Astrocyte (in vitro differentiated cells and primary cell): ENCODE data around the gene MYO15B. TPM values are rescaled to one million over a fixed set of nuclear protein-coding genes. Genes with fewer than 3 reads are reported as not detected.

Experiments
- DNase-seq: peaks from one replicate; pipeline ENCODE4 v3.0.0-alpha.2; 2010; ENCODE audit warnings: low read depth
- FAIRE-seq: peaks from 2 replicates; lab custom pipeline; 2011; peaks lifted over from hg19 to GRCh38; lab: Jason Lieb, UNC
- H2AFZ ChIP-seq: 2 replicates; pipeline ENCODE4 v1.6.0; 2012; ENCODE audit warnings: low read depth, low read length, inconsistent platforms
- H3K27ac ChIP-seq: 2 replicates; pipeline ENCODE4 v1.5.1; 2011; ENCODE audit warnings: low read depth, low read length, inconsistent platforms
- H3K27me3 ChIP-seq: 2 replicates; pipeline ENCODE4 v1.6.0; 2011; ENCODE audit warnings: low read length, inconsistent platforms; ENCODE audit not compliant: insufficient read depth
- H3K36me3 ChIP-seq: 2 replicates; pipeline ENCODE4 v1.5.1; 2011; ENCODE audit warnings: low read length, inconsistent platforms; ENCODE audit not compliant: insufficient read depth
- H3K4me1 ChIP-seq: 2 replicates; pipeline ENCODE4 v1.5.1; 2011; ENCODE audit warnings: low read length, inconsistent platforms; ENCODE audit not compliant: insufficient read depth
- H3K4me2 ChIP-seq: 2 replicates; pipeline ENCODE4 v1.6.0; 2012; ENCODE audit warnings: low read length, inconsistent platforms
- H3K4me3 ChIP-seq: 2 replicates; pipeline ENCODE4 v1.5.1; 2011; ENCODE audit warnings: low read depth, mild to moderate bottlenecking, low read length, inconsistent platforms; ENCODE audit not compliant: insufficient read depth
- H3K79me2 ChIP-seq: 2 replicates; pipeline ENCODE4 v1.6.0; 2012; ENCODE audit warnings: mild to moderate bottlenecking, low read length, inconsistent platforms; ENCODE audit not compliant: insufficient read depth
- H3K9ac ChIP-seq: 2 replicates; pipeline ENCODE4 v1.6.0; 2012; ENCODE audit warnings: mild to moderate bottlenecking, low read length, inconsistent platforms
- H3K9me3 ChIP-seq: 2 replicates; pipeline ENCODE4 v1.5.1; 2012; ENCODE audit warnings: low read depth, mild to moderate bottlenecking, low read length, inconsistent platforms; ENCODE audit not compliant: insufficient read depth
- H4K20me1 ChIP-seq: 2 replicates; pipeline ENCODE4 v1.6.0; 2012; ENCODE audit warnings: low read length, inconsistent platforms; ENCODE audit not compliant: insufficient read depth
- H3K27ac Mint-ChIP-seq: one replicate; pipeline ENCODE4 v1.8.0; 2021; ENCODE audit warnings: mild to moderate bottlenecking, mixed read lengths; ENCODE audit not compliant: unreplicated experiment
- H3K27me3 Mint-ChIP-seq: one replicate; pipeline ENCODE4 v1.8.0; 2021; ENCODE audit warnings: low read depth, mixed read lengths; ENCODE audit not compliant: unreplicated experiment
- H3K36me3 Mint-ChIP-seq: one replicate; pipeline ENCODE4 v1.8.0; 2021; ENCODE audit warnings: low read depth, mixed read lengths; ENCODE audit not compliant: unreplicated experiment
- H3K4me1 Mint-ChIP-seq: one replicate; pipeline ENCODE4 v1.8.0; 2021; ENCODE audit warnings: low read depth, mixed read lengths; ENCODE audit not compliant: unreplicated experiment
- H3K4me3 Mint-ChIP-seq: one replicate; pipeline ENCODE4 v1.8.0; 2021; ENCODE audit warnings: mild to moderate bottlenecking, moderate library complexity, mixed read lengths; ENCODE audit not compliant: unreplicated experiment
- H3K9me3 Mint-ChIP-seq: one replicate; pipeline ENCODE4 v1.8.0; 2021; ENCODE audit warnings: mild to moderate bottlenecking, mixed read lengths; ENCODE audit not compliant: unreplicated experiment
- EZH2 ChIP-seq: IDR thresholded peaks from 2 replicates; pipeline ENCODE4 v1.6.1; 2012; ENCODE audit warnings: mild to moderate bottlenecking, low read length, inconsistent platforms; ENCODE audit not compliant: insufficient read depth
- total RNA-seq: library from RNA; stranded (reverse); gene quantifications from 2 replicates; pipeline ENCODE4 v1.2.1, GENCODE V29; 2021
- TF ChIP-seq, protein P1 (sequence below): IDR thresholded peaks from 2 replicates; pipeline ENCODE4 v1.5.1; 2011; ENCODE audit warnings: low read depth, mild to moderate bottlenecking, inconsistent platforms, low read length, moderate library complexity; ENCODE audit not compliant: insufficient read depth

MYO15B gene
- total RNA-seq, 1 donor from 2014 or later = 3.5 TPM

DNA sequence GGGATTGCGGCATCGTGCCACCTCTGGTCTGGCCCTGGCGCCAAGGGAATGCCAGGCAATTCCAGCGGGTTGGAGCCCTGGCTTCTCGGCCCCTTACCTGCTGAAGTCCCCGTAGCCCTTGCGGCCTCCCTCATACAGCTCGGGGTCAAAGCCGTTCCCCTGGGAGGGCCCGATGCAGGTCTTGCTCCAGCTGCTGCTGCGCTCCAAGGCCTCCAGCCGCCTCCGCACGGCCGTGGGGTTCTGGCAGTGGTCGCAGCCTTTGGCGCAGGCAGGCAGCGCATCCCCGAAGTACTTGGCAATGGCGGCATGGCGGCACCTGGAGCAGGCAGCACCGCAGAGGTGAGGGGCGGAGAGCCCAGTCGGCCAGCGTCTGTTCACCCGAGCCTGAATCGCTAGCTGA, 43.8 kb downstream of the MYO15B start:
- no peak for FAIRE-seq
- Histone ChIP-seq H3K4me1 (peaks cover 13% of the 10 kb centered on the region), H3K27me3 (no peaks in the 10 kb centered on the region), H3K79me2 (no peaks in the 10 kb centered on the region), H3K4me2 (no peak overlapping the region), H3K4me3 (no peak overlapping the region), H4K20me1 (peaks cover 7% of the 10 kb centered on the region), H2AFZ (no peak overlapping the region), H3K9me3 (no peaks in the 10 kb centered on the region), H3K27ac (no peak overlapping the region), H3K9ac (no peak overlapping the region), H3K36me3 (no peaks in the 10 kb centered on the region)
- peaks cover 2% of the 10 kb centered on the region for H3K36me3 Mint-ChIP-seq
- no peak overlapping the region for H3K27ac Mint-ChIP-seq
- H3K4me1 Mint-ChIP-seq = peaks cover 6% of the 10 kb centered on the region
- H3K4me3 Mint-ChIP-seq = no peak overlapping the region
- H3K9me3 Mint-ChIP-seq = no peaks in the 10 kb centered on the region
- H3K27me3 Mint-ChIP-seq = no peaks in the 10 kb centered on the region
- no peak for DNase-seq
- TF ChIP-seq, protein P1, sequence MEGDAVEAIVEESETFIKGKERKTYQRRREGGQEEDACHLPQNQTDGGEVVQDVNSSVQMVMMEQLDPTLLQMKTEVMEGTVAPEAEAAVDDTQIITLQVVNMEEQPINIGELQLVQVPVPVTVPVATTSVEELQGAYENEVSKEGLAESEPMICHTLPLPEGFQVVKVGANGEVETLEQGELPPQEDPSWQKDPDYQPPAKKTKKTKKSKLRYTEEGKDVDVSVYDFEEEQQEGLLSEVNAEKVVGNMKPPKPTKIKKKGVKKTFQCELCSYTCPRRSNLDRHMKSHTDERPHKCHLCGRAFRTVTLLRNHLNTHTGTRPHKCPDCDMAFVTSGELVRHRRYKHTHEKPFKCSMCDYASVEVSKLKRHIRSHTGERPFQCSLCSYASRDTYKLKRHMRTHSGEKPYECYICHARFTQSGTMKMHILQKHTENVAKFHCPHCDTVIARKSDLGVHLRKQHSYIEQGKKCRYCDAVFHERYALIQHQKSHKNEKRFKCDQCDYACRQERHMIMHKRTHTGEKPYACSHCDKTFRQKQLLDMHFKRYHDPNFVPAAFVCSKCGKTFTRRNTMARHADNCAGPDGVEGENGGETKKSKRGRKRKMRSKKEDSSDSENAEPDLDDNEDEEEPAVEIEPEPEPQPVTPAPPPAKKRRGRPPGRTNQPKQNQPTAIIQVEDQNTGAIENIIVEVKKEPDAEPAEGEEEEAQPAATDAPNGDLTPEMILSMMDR = no peak
- TF ChIP-seq EZH2 = no peak

DNA sequence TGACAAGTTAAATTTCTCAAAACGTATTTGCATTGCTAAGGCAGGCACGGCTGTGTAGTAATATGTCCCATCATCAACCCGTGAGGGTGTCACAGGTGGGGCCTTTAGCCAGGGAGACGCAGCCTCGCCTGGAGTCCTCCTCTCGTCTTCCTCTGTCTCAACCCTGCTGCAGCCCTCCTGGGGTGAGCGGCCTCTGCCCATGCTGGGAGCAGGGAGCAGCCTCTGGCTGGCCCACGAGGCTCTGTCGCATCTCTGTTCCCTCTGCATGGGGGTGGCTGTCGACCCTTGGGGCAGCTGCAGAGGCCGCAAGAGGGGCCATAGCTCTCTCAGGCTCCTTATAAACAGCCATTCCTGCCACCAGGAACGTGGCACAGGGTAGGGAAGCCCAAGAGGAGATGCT, 44.8 kb downstream of the MYO15B start:
- H3K9ac ChIP-seq = no peak overlapping the region
- TF ChIP-seq, protein P1 = no peak
- H3K4me3 ChIP-seq = no peak overlapping the region

GRCh38 chr17:75632863-75633485, 45.4 kb downstream of the MYO15B start, which contains the start of gene SMIM5:
TSS of gene SMIM5 (plus strand) at chr17:75633434. CDS start at chr17:75640202, 6,768 bp downstream.
- H3K27ac Mint-ChIP-seq = peak within 1 kb of the TSS; percentile 78
- H3K4me3 ChIP-seq = no peak within 1 kb of the TSS
- H3K4me1 Mint-ChIP-seq = peaks cover 6% of the 10 kb centered on the region
- peak within 1 kb of the TSS; percentile 5 for H3K4me3 Mint-ChIP-seq
- no peaks in the 10 kb centered on the region for H3K36me3 ChIP-seq
- H2AFZ ChIP-seq = peak within 1 kb of the TSS; percentile 54
- H3K9me3 ChIP-seq = no peaks in the 10 kb centered on the region
- peaks cover 13% of the 10 kb centered on the region for H3K4me1 ChIP-seq
- no peaks in the 10 kb centered on the region for H3K79me2 ChIP-seq
- no peak for TF ChIP-seq EZH2
- TF ChIP-seq, protein P1 = peak; percentile 92
- no peaks in the 10 kb centered on the region for H3K27me3 ChIP-seq
- H4K20me1 ChIP-seq = peaks cover 7% of the 10 kb centered on the region
- H3K27ac ChIP-seq = peak within 1 kb of the TSS; percentile 55
- peak within 1 kb of the TSS; percentile 45 for H3K9ac ChIP-seq
- FAIRE-seq = no peak
- no peaks in the 10 kb centered on the region for H3K9me3 Mint-ChIP-seq
- H3K27me3 Mint-ChIP-seq = no peaks in the 10 kb centered on the region
- peak within 1 kb of the TSS; percentile 74 for H3K4me2 ChIP-seq
- DNase-seq = peak; percentile 75
- H3K36me3 Mint-ChIP-seq = peaks cover 5% of the 10 kb centered on the region

More for the DNA sequence above, 44.8 kb downstream of the MYO15B start:
- no peaks in the 10 kb centered on the region for H3K27me3 ChIP-seq
- H3K4me3 Mint-ChIP-seq = no peak overlapping the region
- H3K27me3 Mint-ChIP-seq = no peaks in the 10 kb centered on the region
- peaks cover 2% of the 10 kb centered on the region for H3K36me3 Mint-ChIP-seq
- H3K4me1 Mint-ChIP-seq = peaks cover 6% of the 10 kb centered on the region
- H3K36me3 ChIP-seq = no peaks in the 10 kb centered on the region
- no peak overlapping the region for H2AFZ ChIP-seq
- no peaks in the 10 kb centered on the region for H3K79me2 ChIP-seq
- H3K9me3 ChIP-seq = no peaks in the 10 kb centered on the region
- H3K9me3 Mint-ChIP-seq = no peaks in the 10 kb centered on the region
- peaks cover 13% of the 10 kb centered on the region for H3K4me1 ChIP-seq
- FAIRE-seq = no peak
- DNase-seq = no peak
- H3K4me2 ChIP-seq = no peak overlapping the region
- H3K27ac ChIP-seq = no peak overlapping the region
- H3K27ac Mint-ChIP-seq = no peak overlapping the region
- peaks cover 7% of the 10 kb centered on the region for H4K20me1 ChIP-seq
